OCI-LY3 (cell line): ENCODE results near the gene LEAP2.

Experiments
- CTCF ChIP-seq: fragments of 200-600, 300-600 bp; sonication (generic); IDR thresholded peaks from 2 replicates; pipeline ENCODE4 v1.5.1; 2014; ENCODE audit warnings: antibody characterized with exemption, low read length, low read depth
- EZH2phosphoT487 ChIP-seq: fragments of 200-600 bp; shearing (Covaris generic); IDR thresholded peaks from 2 replicates; pipeline ENCODE4 v1.6.1; 2018; ENCODE audit warnings: antibody characterized with exemption, mixed run types, low read depth

DNA sequence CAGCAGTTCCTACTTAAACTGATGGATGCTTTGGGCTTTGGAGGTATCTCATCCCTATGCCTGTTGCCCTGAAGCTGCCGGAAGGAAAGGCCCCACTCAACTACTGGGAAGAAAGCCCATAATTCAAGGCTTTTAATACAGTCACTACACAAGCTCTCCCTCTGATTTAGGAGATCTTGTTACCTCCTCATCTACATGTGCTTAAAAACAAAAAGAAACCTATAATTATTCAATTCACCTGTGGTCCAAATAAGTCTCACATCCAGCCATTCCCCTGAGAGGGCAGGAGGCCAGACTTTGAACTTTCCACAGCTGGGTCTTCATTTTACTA, 715 bp upstream of the LEAP2 start:
- TF ChIP-seq CTCF (no peak), EZH2phosphoT487 (no peak)
